GM12891 (cell line): ENCODE data around the gene CLEC4G.
A peak's percentile ranks its signal among the peaks of the same experiment; 100 is the strongest.
"Not testable (repeated sequence)": the region's sequence is repeated elsewhere in the genome, so short reads cannot be mapped to it uniquely, and the experiment has no call there.

ENCODE experiments used
- DNase-seq: peaks from one replicate; pipeline ENCODE4 v3.0.0; 2011; ENCODE audit warnings: low spot score; ENCODE audit not compliant: insufficient read length
- FAIRE-seq: peaks from 2 replicates; lab custom pipeline; 2011; peaks lifted over from hg19 to GRCh38; lab: Jason Lieb, UNC
- PAX5 ChIP-seq: IDR thresholded peaks from 2 replicates; pipeline ENCODE4 v1.6.1; 2011; ENCODE audit warnings: low read length, moderate library complexity, mild to moderate bottlenecking; ENCODE audit not compliant: insufficient read depth, severe bottlenecking
- POLR2A ChIP-seq: IDR thresholded peaks from 2 replicates; pipeline ENCODE4 v1.6.1; 2011; ENCODE audit warnings: low read depth, low read length, control low read depth
- POLR2AphosphoS5 ChIP-seq: IDR thresholded peaks from 2 replicates; pipeline ENCODE4 v1.6.1; 2011; ENCODE audit warnings: low read depth, low read length, control low read depth
- POU2F2 ChIP-seq: IDR thresholded peaks from 2 replicates; pipeline ENCODE4 v1.6.1; 2011; ENCODE audit warnings: low read depth, mild to moderate bottlenecking, control low read depth, low read length, moderate library complexity
- SPI1 ChIP-seq: IDR thresholded peaks from 2 replicates; pipeline ENCODE4 v1.6.1; 2011; ENCODE audit warnings: low read depth, low read length, control low read depth
- TAF1 ChIP-seq: IDR thresholded peaks from 2 replicates; pipeline ENCODE4 v1.6.1; 2011; ENCODE audit warnings: low read depth, low read length, control low read depth

The CLEC4G gene

DNA sequence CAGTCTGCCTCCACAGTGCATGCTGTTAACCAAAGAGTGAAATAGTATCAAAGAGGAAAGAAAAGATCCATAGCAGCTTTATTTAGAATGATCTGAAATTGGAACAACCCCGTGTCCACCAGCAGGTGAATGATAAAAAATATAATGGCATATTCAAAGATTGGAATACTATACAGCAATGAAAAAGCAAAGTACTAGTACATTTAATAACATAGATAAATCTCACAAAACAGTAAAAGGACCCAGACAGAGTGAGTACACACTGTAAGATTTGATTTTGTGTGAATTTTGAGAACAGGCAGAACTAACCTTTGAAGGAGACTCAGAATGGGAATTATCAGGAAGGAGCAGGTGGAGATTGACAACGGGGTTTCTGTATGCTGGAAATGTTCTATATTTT is 16.3 kb upstream of the CLEC4G start:
- DNase-seq = no peak
- TF ChIP-seq POLR2A (no peak), POLR2AphosphoS5 (no peak), TAF1 (no peak), PAX5 (no peak), SPI1 (no peak), POU2F2 (no peak)
- no peak for FAIRE-seq

DNA sequence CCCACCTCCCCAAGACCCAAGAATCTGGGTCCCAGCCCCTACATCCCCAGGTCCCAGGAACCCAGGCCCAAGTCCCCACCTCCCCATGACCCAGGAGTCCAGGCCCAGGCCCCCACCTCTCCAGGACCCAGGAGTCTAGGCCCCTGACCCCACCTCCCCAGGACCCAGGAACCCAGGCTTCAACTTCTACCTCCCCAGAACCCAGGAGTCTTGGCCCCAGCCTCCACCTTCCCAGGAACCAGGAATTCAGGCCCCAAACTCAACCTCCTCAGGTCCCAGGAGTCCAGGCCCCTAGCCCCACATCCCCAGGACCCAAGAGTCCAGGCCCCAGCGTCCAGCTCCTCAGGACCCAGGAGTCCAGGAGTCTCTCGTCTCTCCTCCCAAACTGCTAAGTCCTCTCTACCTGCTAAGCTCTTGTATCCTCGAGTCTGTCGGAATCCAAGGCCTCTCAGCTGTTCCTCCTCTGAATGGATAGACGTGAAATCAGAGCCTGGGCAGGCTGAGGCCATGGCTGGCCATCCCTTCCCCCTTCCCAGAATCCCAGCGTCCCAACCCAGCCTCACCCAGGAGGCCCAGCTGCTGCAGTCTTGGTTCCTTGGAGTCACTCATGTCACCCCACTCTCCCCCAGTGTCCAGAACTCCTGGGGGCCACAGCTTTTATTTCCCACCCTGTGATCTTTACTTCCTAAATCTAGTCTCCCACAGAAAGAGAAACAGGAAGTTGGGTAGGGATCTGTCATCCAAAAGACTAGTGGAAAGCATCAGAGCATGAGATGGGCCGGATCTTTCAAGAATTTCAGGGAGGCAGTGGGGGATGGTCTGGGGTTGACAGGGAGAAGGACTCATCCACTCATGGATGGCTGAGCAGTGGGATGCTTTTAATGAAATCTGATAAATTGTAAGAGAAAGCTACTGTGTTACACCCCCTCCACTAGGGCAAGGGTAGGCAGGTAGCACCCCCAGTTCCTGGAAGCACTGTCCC is 15.3 kb upstream of the CLEC4G start, which contains the start of gene CD209:
Gene CD209 (minus strand): TSS at position 632 of the 982 bp plus-strand sequence. CDS start 23 bp downstream, at position 609.
- no peak for DNase-seq
- no peak for FAIRE-seq
- TF ChIP-seq POLR2A = no peak
- no peak for TF ChIP-seq SPI1
- no peak for TF ChIP-seq POLR2AphosphoS5
- TF ChIP-seq PAX5 = no peak

DNA sequence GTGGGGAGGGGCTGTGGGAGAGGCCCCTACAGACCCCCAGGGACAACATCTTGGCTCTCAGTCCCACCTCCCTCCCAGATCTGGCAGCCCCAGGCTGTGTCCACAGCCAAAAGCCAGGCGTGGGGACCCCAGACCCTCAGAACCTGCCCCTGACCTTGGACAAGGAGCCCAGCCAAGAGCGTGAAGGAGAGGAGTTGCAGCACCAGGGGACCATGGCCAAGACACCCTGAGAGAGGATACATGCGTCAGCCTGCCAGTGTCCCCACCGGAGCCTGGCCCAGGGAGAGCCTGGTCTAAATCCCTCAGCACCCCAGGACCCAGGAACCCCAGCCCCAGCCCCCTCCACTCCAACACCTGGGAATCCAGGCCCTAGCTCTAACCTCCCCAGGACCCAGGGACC is 14.4 kb upstream of the CLEC4G start:
- not testable (repeated sequence) for DNase-seq, FAIRE-seq

DNA sequence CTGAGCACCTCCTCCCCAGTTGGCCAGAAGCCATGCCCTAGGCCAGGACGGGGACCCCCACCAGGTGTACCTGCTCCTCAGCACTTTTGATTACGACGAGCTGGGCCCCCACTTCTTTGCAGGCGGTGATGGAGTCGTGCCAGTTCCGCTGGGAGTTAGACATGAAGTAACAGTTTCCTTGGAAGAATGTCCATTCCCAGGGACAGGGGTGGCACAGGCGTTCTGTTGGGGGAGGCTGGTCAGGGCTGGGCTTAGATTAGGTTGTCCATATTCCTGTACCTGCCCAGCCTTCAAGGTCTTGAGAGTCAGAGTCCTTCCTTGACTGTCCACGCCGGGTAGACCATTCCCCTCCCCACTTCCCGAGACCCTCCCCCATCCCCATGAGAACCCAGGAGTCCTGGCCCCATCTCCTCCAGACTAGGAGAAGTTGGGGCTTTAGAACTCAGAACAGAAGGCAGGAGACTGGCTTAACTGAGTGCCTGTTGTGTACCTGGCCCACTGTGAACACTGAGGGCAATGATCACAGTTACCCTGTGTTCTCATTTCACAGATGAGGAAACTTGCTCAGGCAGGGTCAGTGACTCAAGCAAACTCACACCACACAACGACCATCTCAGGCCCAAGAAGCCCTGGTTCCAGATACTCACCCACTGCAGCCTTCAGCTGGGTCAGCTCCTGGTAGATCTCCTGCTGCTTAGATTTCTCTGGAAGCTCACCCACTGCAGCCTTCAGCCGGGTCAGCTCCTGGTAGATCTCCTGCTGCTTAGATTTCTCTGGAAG is 13.2 kb upstream of the CLEC4G start:
- TF ChIP-seq TAF1 (no peak), POLR2AphosphoS5 (no peak), SPI1 (no peak), POLR2A (no peak), POU2F2 (no peak), PAX5 (no peak)
- peak; percentile 66 for FAIRE-seq
- DNase-seq = no peak

DNA sequence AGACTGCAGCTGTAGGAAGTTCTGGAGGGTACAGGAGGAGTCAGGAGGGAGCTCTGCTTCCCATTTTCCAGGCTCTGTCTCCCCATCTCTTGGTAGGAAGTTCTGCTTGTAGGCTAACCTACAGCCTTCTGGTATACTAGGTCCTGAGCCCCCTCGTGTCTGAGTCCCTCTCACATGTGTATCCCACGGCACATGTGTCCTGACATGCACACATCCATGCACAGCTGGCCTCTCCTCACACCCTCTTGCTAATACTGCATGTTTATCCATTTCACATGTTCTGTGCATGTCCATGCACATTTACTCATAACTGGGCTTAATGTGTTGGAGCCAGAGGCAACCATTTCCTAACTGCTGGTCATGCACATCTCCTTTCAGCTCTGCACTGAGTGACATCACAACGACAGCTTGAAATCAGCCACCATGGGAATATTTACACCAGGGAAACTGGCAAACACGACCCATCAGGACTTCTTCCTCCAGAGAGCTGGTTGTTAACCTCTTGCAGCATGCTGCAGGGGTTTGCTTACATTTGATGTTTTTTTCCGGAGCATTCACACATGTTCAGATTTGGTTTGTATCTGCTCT is 12.4 kb upstream of the CLEC4G start:
- no peak for DNase-seq
- peak; percentile 89 for FAIRE-seq
- TF ChIP-seq POU2F2 (no peak), POLR2AphosphoS5 (no peak), TAF1 (no peak), POLR2A (no peak), PAX5 (no peak), SPI1 (no peak)

DNA sequence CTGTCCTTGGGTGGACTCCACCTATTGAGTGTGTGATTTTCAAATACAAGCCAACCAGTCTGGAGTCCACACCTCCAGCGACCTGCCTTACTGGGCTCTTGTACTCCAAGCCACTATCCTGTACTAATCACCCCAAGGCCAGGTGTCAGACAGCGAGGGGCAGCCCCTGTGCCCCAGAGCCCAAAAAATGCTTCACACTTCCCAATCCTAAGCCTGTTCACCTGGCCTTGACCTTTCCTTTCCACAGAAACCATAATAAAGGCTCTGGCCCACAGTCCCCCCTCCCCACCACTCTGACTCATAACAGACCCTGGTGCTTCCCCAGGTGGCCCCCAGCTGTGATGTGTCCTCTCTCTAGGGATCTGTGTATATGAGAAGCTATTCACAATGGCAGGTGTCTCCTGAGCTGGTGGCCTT is 11.5 kb upstream of the CLEC4G start:
- DNase-seq = peak; percentile 62
- TF ChIP-seq POU2F2 (peak; percentile 52; the same call in 1 of the 2 replicates), SPI1 (no peak), POLR2A (no peak), TAF1 (no peak)
- FAIRE-seq = peak; percentile 76

DNA sequence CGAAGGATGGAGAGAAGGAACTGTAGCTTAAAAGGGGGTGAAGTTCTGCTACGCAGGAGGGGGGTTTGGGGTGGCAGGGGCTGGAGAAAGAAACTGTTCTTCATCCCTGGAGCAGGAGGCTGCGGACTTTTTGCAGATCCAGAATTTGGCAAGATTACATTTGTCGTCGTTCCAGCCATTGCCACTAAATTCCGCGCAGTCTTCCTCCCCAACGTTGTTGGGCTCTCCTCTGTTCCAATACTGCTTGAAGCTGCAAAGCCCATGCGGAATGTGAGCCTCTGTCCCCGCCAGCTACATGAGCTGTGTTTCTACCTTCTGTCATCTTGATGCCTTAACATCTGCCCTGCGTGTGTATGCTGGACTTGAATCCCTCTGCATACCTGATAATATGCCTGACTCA is 11.1 kb upstream of the CLEC4G start:
- no peak for DNase-seq
- peak; percentile 81 for FAIRE-seq
- TF ChIP-seq POU2F2 (no peak), POLR2AphosphoS5 (no peak), TAF1 (no peak), SPI1 (no peak), POLR2A (no peak)

DNA sequence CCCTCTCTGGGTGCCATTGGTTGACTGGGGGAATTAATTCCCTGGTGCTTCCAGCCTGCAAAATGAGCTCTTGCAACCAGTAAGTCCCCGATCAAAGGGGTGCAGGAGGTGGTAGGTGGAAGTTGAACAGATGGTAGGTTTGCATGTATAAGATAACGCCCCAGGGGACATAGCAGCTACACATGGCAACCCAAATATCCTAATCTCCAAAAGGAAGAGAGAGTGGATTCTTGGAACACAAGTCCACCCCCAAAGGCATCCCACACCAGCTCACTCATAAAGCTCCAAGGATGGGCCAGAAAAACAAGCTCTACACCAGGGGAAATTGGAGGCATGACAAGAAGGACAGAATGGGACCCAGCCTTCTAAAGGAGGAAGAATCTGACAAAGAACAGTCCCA is 10.7 kb upstream of the CLEC4G start:
- TF ChIP-seq POLR2A = no peak
- no peak for TF ChIP-seq SPI1
- TF ChIP-seq PAX5 = no peak

DNA sequence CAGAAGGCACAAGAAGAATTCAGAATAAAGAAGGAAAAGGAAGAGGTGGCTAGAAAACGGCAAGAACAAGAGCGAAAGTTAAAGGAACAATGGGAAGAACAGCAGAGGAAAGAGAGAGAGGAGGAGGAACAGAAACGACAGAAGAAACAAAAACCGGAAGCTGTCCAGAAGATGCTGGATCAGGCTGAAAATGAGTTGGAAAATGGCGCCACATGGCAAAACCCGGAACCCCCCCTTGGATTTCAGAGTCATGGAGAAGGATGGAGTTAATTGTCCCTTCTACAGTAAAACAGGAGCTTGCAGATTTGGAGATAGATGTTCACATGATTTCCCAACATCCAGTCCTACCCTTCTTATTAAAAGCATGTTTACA is 8.8 kb upstream of the CLEC4G start:
- no peak for DNase-seq
- FAIRE-seq = no peak
- TF ChIP-seq POLR2A = no peak
- TF ChIP-seq POU2F2 = no peak

More for the DNA sequence above, 10.7 kb upstream of the CLEC4G start:
- no peak for DNase-seq
- FAIRE-seq = peak; percentile 13
